ENCODE data around the gene CXXC5. TPM values are rescaled to one million over a fixed set of nuclear protein-coding genes. Genes with fewer than 3 reads are reported as not detected.

CXXC5 gene
- total and polyA plus RNA-seq, 2 of the 4 experiments (the other 2 are of a cell fraction) = 24.9 to 35.7 TPM

GRCh38 chr5:139696894-139697658 lies 48.9 kb downstream of the CXXC5 start:
- Histone ChIP-seq H4K91ac (ENCODE audit: insufficient read depth, low read depth, low read length) (peak overlapping the region; percentile 97), H2BK15ac (ENCODE audit: low read depth, low read length) (peak overlapping the region; percentile 83; the same call in 2 of the 3 replicates), H2BK5ac (ENCODE audit: low read depth, low read length, poor library complexity, severe bottlenecking) (peak overlapping the region; percentile 78), H4K20me1 (ENCODE audit: insufficient read depth, low read length) (no peaks in the 10 kb centered on the region), H3K4ac (ENCODE audit: low read depth, low read length) (peak overlapping the region; percentile 98), H3K23ac (ENCODE audit: low read depth, low read length) (peak overlapping the region; percentile 62), H3K36me3 (ENCODE audit: control insufficient read depth, insufficient read depth, low read length) (no peaks in the 10 kb centered on the region), H2AFZ (replicated peaks; ENCODE audit: low read length, poor library complexity) (peak overlapping the region; percentile 88), H2AK9ac (replicated peaks; ENCODE audit: low read depth, low read length, poor library complexity) (peak overlapping the region; percentile 96), H4K5ac (ENCODE audit: low read depth, low read length) (peak overlapping the region; percentile 76), H3K18ac (ENCODE audit: low read depth, low read length) (peak overlapping the region; percentile 83), H3K9me3 (ENCODE audit: control insufficient read depth, insufficient read depth, low read length) (no peaks in the 10 kb centered on the region), H3K56ac (ENCODE audit: extremely low read depth, insufficient read depth, low read length) (peak overlapping the region; percentile 58), H3K9me1 (ENCODE audit: insufficient read depth, low read length) (peaks cover 29% of the 10 kb centered on the region), H3K4me2 (ENCODE audit: low read depth, low read length) (peak overlapping the region; percentile 54), H3K79me1 (ENCODE audit: low read depth in 1 of 2, low read length in 2 of 2) (no peaks in the 10 kb centered on the region; a peak in 1 of 4 replicates), H3K27me3 (ENCODE audit: control insufficient read depth, insufficient read depth, low read length) (no peaks in the 10 kb centered on the region), H3K27ac (ENCODE audit: insufficient read depth, low read length) (peak overlapping the region; percentile 90), H3K4me1 (ENCODE audit: control insufficient read depth, insufficient read depth, low read length) (peaks cover 39% of the 10 kb centered on the region), H2BK120ac (ENCODE audit: low read depth, low read length) (peak overlapping the region; percentile 94), H3K9ac (ENCODE audit: low read depth, low read length) (peak overlapping the region; percentile 67), H4K8ac (ENCODE audit: low read depth in 2 of 2, low read length in 2 of 2) (peak overlapping the region; percentile 95 to 97), H3K4me3 (ENCODE audit: insufficient read depth, low read depth, low read length) (peak overlapping the region; percentile 11), H3K14ac (replicated peaks; ENCODE audit: low read depth, low read length) (peak overlapping the region; percentile 86), H2BK20ac (ENCODE audit: low read depth, low read length) (peak overlapping the region; percentile 85; the same call in 1 of the 2 replicates), H2AK5ac (ENCODE audit: low read depth, low read length) (peak overlapping the region; percentile 87)
- peak; percentile 91 for DNase-seq
- in situ Hi-C loops (cut with MboI; ENCODE audit: low sequenced_read_pairs) = no loop called here
- dilution Hi-C loops (cut with HindIII; ENCODE audit: low sequenced_read_pairs, unreplicated experiment) = no loop called here
- ATAC-seq (ENCODE audit: low read depth) = peak; percentile 68
- no CpG with 5 or more reads among the region's 55 CpGs for WGBS, 2 experiments (ENCODE audit: extremely low coverage in 2 of 2, insufficient read length in 1 of 2)
- intact Hi-C loops (cut with micrococcal nuclease) = loop anchor here (2.0 kb wide), 1 partner anchor 38 kb away; no protein-coding TSS in a partner anchor
- ChIA-PET CTCF (interaction anchor here (0.6 to 1.2 kb wide), 3 partner anchors 14 to 68 kb away, joined by 3 to 4 read pairs (median 3); no protein-coding TSS in a partner anchor), POLR2A (ENCODE audit: unreplicated experiment) (interaction anchor here (0.6 kb wide), 1 partner anchor 138 kb away, joined by 4 read pairs; no protein-coding TSS in a partner anchor)
- no TSS peak for BruUV-seq (replicated peaks)
- TF ChIP-seq CTCF (conservative IDR thresholded peaks at IDR 0.05; ENCODE audit: low read depth, low read length) = no peak
- peak; percentile 41; the same call in 1 of the 2 replicates for TF ChIP-seq MXI1 (IDR thresholded peaks at IDR 0.05; ENCODE audit: borderline replicate concordance, low read depth, low read length)
- TF ChIP-seq MAFK (IDR thresholded peaks at IDR 0.05; ENCODE audit: low read depth, low read length) = no peak
- TF ChIP-seq MAZ (IDR thresholded peaks at IDR 0.05; ENCODE audit: borderline replicate concordance, low read depth, low read length) = peak; percentile 94
- no peak for TF ChIP-seq ELK1 (IDR thresholded peaks at IDR 0.05; ENCODE audit: borderline replicate concordance, low read depth, low read length)
- no peak for TF ChIP-seq CEBPB (IDR thresholded peaks at IDR 0.05; ENCODE audit: low read depth, low read length)
- no peak for TF ChIP-seq USF2 (IDR thresholded peaks at IDR 0.05; ENCODE audit: low read depth, low read length)
- TF ChIP-seq RFX5 (IDR thresholded peaks at IDR 0.05; ENCODE audit: low read depth, low read length) = no peak
- TF ChIP-seq NFE2L2 (IDR thresholded peaks at IDR 0.05; ENCODE audit: low read depth, low read length) = no peak
- TF ChIP-seq POLR2A (IDR thresholded peaks at IDR 0.05; ENCODE audit: low read depth, low read length) = peak; percentile 56
- peak; percentile 86 for TF ChIP-seq FOS (IDR thresholded peaks at IDR 0.05; ENCODE audit: low read depth, low read length)
- TF ChIP-seq RAD21 (IDR thresholded peaks at IDR 0.05; ENCODE audit: low read length) = no peak; the same call in 1 of the 2 replicates
- no peak for TF ChIP-seq SMC3 (IDR thresholded peaks at IDR 0.05; ENCODE audit: low read depth, low read length)
- TF ChIP-seq BHLHE40 (IDR thresholded peaks at IDR 0.05; ENCODE audit: low read depth, low read length) = peak; percentile 87

All from IMR-90 (cell line).